NCI-H2029 (cell line): ENCODE measurements around the gene STEEP1.

ENCODE experiments used
- DNase-seq: peaks from one replicate; lab custom pipeline; 2025; lab: John Stamatoyannopoulos, UW

The STEEP1 gene

GRCh38 chrX:119565107-119565663 is at the start of gene STEEP1:
STEEP1 (minus strand) TSS chrX:119565409; CDS start chrX:119565355, 54 bp downstream.
- DNase-seq = peak; percentile 85

GRCh38 chrX:119614776-119615175 is 49.6 kb upstream of the STEEP1 start:
- DNase-seq = no peak

GRCh38 chrX:119607018-119607389 is 41.8 kb upstream of the STEEP1 start:
- no peak for DNase-seq

GRCh38 chrX:119606280-119607017 is 41.2 kb upstream of the STEEP1 start, which contains the start of gene NKRF:
NKRF (minus strand) TSS chrX:119606424.
- peak; percentile 76 for DNase-seq

- no peak for DNase-seq
Observed at GRCh38 chrX:119605464-119606279, 40.5 kb upstream of the STEEP1 start.

GRCh38 chrX:119604766-119605463 is 39.7 kb upstream of the STEEP1 start:
- DNase-seq = no peak

- DNase-seq = no peak
Observed at GRCh38 chrX:119602701-119603255, 37.6 kb upstream of the STEEP1 start.

GRCh38 chrX:119589810-119590209 is 24.6 kb upstream of the STEEP1 start:
- no peak for DNase-seq

GRCh38 chrX:119583431-119584059 is 18.3 kb upstream of the STEEP1 start:
- DNase-seq = no peak

- no peak for DNase-seq
Observed at GRCh38 chrX:119579414-119579813, 14.2 kb upstream of the STEEP1 start.

GRCh38 chrX:119574394-119575266 is 9.4 kb upstream of the STEEP1 start, which contains the start of gene UBE2A:
UBE2A (plus strand) TSS chrX:119574563; CDS start chrX:119574712, 149 bp downstream.
- DNase-seq = peak; percentile 49

- no peak for DNase-seq
Observed at GRCh38 chrX:119573840-119574393, 8.7 kb upstream of the STEEP1 start.

- no peak for DNase-seq
Observed at GRCh38 chrX:119573222-119573621, 8.0 kb upstream of the STEEP1 start.

- DNase-seq = no peak
Observed at GRCh38 chrX:119570351-119570835, 5.2 kb upstream of the STEEP1 start.

- no peak for DNase-seq
Observed at GRCh38 chrX:119552508-119552907, 12.7 kb downstream of the STEEP1 start.

GRCh38 chrX:119549327-119550016 is 15.7 kb downstream of the STEEP1 start:
- DNase-seq = no peak

GRCh38 chrX:119541188-119541587 is 24.0 kb downstream of the STEEP1 start:
- no peak for DNase-seq

- no peak for DNase-seq
Observed at GRCh38 chrX:119539872-119540271, 25.3 kb downstream of the STEEP1 start.

- DNase-seq = no peak
Observed at GRCh38 chrX:119537487-119537886, 27.7 kb downstream of the STEEP1 start.
